Stomach (tissue), 9 donors: Measurements from ENCODE around the gene DEFB129. TPM values are rescaled to one million over a fixed set of nuclear protein-coding genes. Genes with fewer than 3 reads are reported as not detected.

Experiments
- DNase-seq, 2 donors: peaks; one replicate each; pipeline versions ENCODE4 v3.0.0 to v3.0.0-alpha.2; 2013 to 2019
- H3K27ac ChIP-seq, 5 donors: fragments of 200-600 bp in 4 of 5; sonication (generic) in 4 of 5; one replicate each; pipeline ENCODE4 v1.5.1; 2013 to 2019; ENCODE audit warnings: mild to moderate bottlenecking in 1 of 5, moderate library complexity in 1 of 5
- H3K27me3 ChIP-seq, 3 donors: fragments of 200-600 bp; sonication (generic); one replicate each; pipeline ENCODE4 v1.5.1; 2017 to 2019; ENCODE audit warnings: mixed run types in 1 of 3
- H3K36me3 ChIP-seq, 4 donors: fragments of 200-600 bp; sonication (generic); 1 replicate in 3 of 4; 2 replicates in 1 of 4; pipeline ENCODE4 v1.5.1; 2016 to 2019
- H3K4me1 ChIP-seq, 4 donors: fragments of 200-600 bp; sonication (generic); one replicate each; pipeline ENCODE4 v1.5.1; 2016 to 2019
- H3K4me3 ChIP-seq, 4 donors: fragments of 200-600 bp; sonication (generic) in 3 of 4; one replicate each; pipeline ENCODE4 v1.5.1; 2016 to 2019; ENCODE audit warnings: mild to moderate bottlenecking in 1 of 4
- H3K9me3 ChIP-seq, 4 donors: fragments of 200-600 bp; sonication (generic); one replicate each; pipeline ENCODE4 v1.5.1; 2016 to 2019
- CTCF ChIP-seq, 7 experiments: fragments of 450-650 bp in 4 of 7; fragments of 200-600 bp in 3 of 7; sonication (generic) in 3 of 7; IDR thresholded peaks; one replicate each; pipeline ENCODE4 v1.5.1; 2016 to 2019; ENCODE audit warnings: antibody characterized with exemption in 7 of 7, control low read depth in 2 of 7, mild to moderate bottlenecking in 1 of 7
- EP300 ChIP-seq: sonication (generic); formaldehyde crosslinking; IDR thresholded peaks from one replicate; pipeline ENCODE4 v1.6.1; 2017; ENCODE audit warnings: antibody characterized with exemption
- POLR2A ChIP-seq, 4 donors: fragments of 450-650 bp; IDR thresholded peaks; one replicate each; pipeline ENCODE4 v1.6.1; 2016; ENCODE audit warnings: antibody characterized with exemption in 4 of 4, control low read depth in 2 of 4, mild to moderate bottlenecking in 1 of 4, moderate library complexity in 1 of 4
- POLR2AphosphoS5 ChIP-seq, 3 donors: sonication (generic); formaldehyde crosslinking; IDR thresholded peaks; one replicate each; pipeline ENCODE4 v1.6.1; 2016; ENCODE audit warnings: antibody characterized with exemption in 3 of 3
- WGBS, 5 donors: extraction: QIAGEN DNeasy Blood & Tissue Kit in 3 of 5; methylation state at CpG; one replicate each; pipeline versions ENCODE4 v1.1.5 to v1.1.7; 2013 to 2018; 5-methylcytosine and 5-hydroxymethylcytosine counted together
- intact Hi-C: fragments of 100-400 bp; cut with DNase I; formaldehyde crosslinking; loops from one replicate; pipeline ENCODE4 v1.15.1; 2023; ENCODE audit warnings: low total_unique reads
- polyA plus RNA-seq, 3 donors: library from polyadenylated mRNA; stranded (reverse); fragments of 200-250 nt; gene quantifications; one replicate each; pipeline ENCODE4 v1.2.3, GENCODE V29; 2013
- total RNA-seq, 5 donors: library from RNA; depleted of rRNA; stranded (reverse); fragments of >200 nt; gene quantifications; one replicate each; pipeline versions ENCODE4 v1.1.0 to v1.2.3, GENCODE V29; 2014 to 2016
- donor health status: healthy with polysubstance abuse.
- donor health status: Bipolar disorder and iron deficiency.
- donor health status: healthy.

The DEFB129 gene
- total and polyA plus RNA-seq, 8 donors, result not detected

GRCh38 chr20:271069-271468, 44.0 kb downstream of the DEFB129 start:
- peaks cover 4 to 14% (median 10%) of the 10 kb centered on the region in 4 donors for H3K4me1 ChIP-seq
- no peaks in the 10 kb centered on the region for H3K9me3 ChIP-seq
- intact Hi-C loops, result no loop called here
- TF ChIP-seq EP300 (no peak), POLR2A (IDR thresholded peaks at IDR 0.05) (no peak), CTCF (IDR thresholded peaks at IDR 0.05) (no peak), POLR2AphosphoS5 (IDR thresholded peaks at IDR 0.05) (no peak)
- H3K27me3 ChIP-seq, result no peaks in the 10 kb centered on the region
- WGBS, 5 donors, result 85 to 94% (median 88%) methylated on average over 4 of the region's 4 CpGs
- H3K4me3 ChIP-seq, result no peak overlapping the region
- H3K27ac ChIP-seq, result no peak overlapping the region
- DNase-seq, result no peak
- peaks cover 0 to 15% (median 13%) of the 10 kb centered on the region in 4 donors for H3K36me3 ChIP-seq

- intact Hi-C loops, result no loop called here
- TF ChIP-seq CTCF (IDR thresholded peaks at IDR 0.05) (no peak), EP300 (no peak), POLR2AphosphoS5 (IDR thresholded peaks at IDR 0.05) (no peak), POLR2A (IDR thresholded peaks at IDR 0.05) (no peak)
- no peak for DNase-seq
- no peak overlapping the region for H3K27ac ChIP-seq
- H3K27me3 ChIP-seq, result no peaks in the 10 kb centered on the region
- peaks cover 2 to 20% (median 17%) of the 10 kb centered on the region in 4 donors for H3K36me3 ChIP-seq
- H3K4me1 ChIP-seq, result peaks cover 3 to 10% (median 7%) of the 10 kb centered on the region in 4 donors
- H3K4me3 ChIP-seq, result no peak overlapping the region
- H3K9me3 ChIP-seq, result no peaks in the 10 kb centered on the region
Measured at GRCh38 chr20:271528-271927, 44.5 kb downstream of the DEFB129 start.

GRCh38 chr20:272718-273117, 45.7 kb downstream of the DEFB129 start:
- H3K36me3 ChIP-seq, result peaks cover 11 to 32% (median 29%) of the 10 kb centered on the region in 4 donors
- DNase-seq, result no peak
- no peaks in the 10 kb centered on the region for H3K4me1 ChIP-seq
- no peaks in the 10 kb centered on the region for H3K9me3 ChIP-seq
- H3K4me3 ChIP-seq, result no peak overlapping the region
- H3K27me3 ChIP-seq, result no peaks in the 10 kb centered on the region
- intact Hi-C loops, result no loop called here
- no peak overlapping the region for H3K27ac ChIP-seq
- no peak for TF ChIP-seq CTCF (IDR thresholded peaks at IDR 0.05)
- no peak for TF ChIP-seq POLR2AphosphoS5 (IDR thresholded peaks at IDR 0.05)
- no peak for TF ChIP-seq EP300
- TF ChIP-seq POLR2A (IDR thresholded peaks at IDR 0.05), result no peak

GRCh38 chr20:273884-274283, 46.8 kb downstream of the DEFB129 start:
- no peaks in the 10 kb centered on the region for H3K9me3 ChIP-seq
- no peak overlapping the region for H3K27ac ChIP-seq
- no peak for DNase-seq
- no peak for TF ChIP-seq CTCF (IDR thresholded peaks at IDR 0.05)
- no peak for TF ChIP-seq POLR2A (IDR thresholded peaks at IDR 0.05)
- no peak for TF ChIP-seq POLR2AphosphoS5 (IDR thresholded peaks at IDR 0.05)
- TF ChIP-seq EP300, result no peak
- WGBS, 5 donors, result 48 to 88% (median 72%) methylated on average over 3 of the region's 3 CpGs
- H3K4me3 ChIP-seq, result no peak overlapping the region
- no peaks in the 10 kb centered on the region for H3K27me3 ChIP-seq
- peaks cover 11 to 41% (median 38%) of the 10 kb centered on the region in 4 donors for H3K36me3 ChIP-seq
- H3K4me1 ChIP-seq, result no peaks in the 10 kb centered on the region
- intact Hi-C loops, result no loop called here
